Hematopoietic multipotent progenitor cell treated with erythropoietin and hydrocortisone succinate and interleukin-3 and kit ligand, for 15 days (in vitro differentiated cells): ENCODE measurements around the gene RAMP2.

Experiments used
- DNase-seq: peaks from one replicate; pipeline ENCODE4 v3.0.0-alpha.2; 2015; ENCODE audit warnings: low spot score

The RAMP2 gene

GRCh38 chr17:42795061-42795460 is 34.0 kb downstream of the RAMP2 start:
- no peak for DNase-seq

GRCh38 chr17:42795465-42795864 is 34.4 kb downstream of the RAMP2 start:
- DNase-seq: no peak

GRCh38 chr17:42796066-42796758 is 35.2 kb downstream of the RAMP2 start:
- no peak for DNase-seq

- DNase-seq: no peak
Measured at GRCh38 chr17:42797067-42798007, 36.3 kb downstream of the RAMP2 start.

GRCh38 chr17:42798011-42798382 is 37.0 kb downstream of the RAMP2 start:
- DNase-seq: no peak

- DNase-seq: peak; percentile 79
Measured at GRCh38 chr17:42798383-42799380, 37.7 kb downstream of the RAMP2 start, which contains the start of the genes CNTD1 and COA3. Gene CNTD1 (plus strand): TSS chr17:42798861. CDS start chr17:42799068, 207 bp downstream. Gene COA3 (minus strand): TSS chr17:42798704. CDS start chr17:42798681, 23 bp downstream.

GRCh38 chr17:42803074-42803883 is 42.3 kb downstream of the RAMP2 start:
- no peak for DNase-seq

- no peak for DNase-seq
Measured at GRCh38 chr17:42804918-42805367, 43.9 kb downstream of the RAMP2 start.

- no peak for DNase-seq
Measured at GRCh38 chr17:42806249-42806648, 45.2 kb downstream of the RAMP2 start.

- DNase-seq: no peak
Measured at GRCh38 chr17:42809250-42809649, 48.2 kb downstream of the RAMP2 start.
